ENCODE measurements around the gene CD46.
"Not testable (repeated sequence)": the region's sequence is repeated elsewhere in the genome, so short reads cannot be mapped to it uniquely, and the experiment has no call there.

CD46 gene

DNA sequence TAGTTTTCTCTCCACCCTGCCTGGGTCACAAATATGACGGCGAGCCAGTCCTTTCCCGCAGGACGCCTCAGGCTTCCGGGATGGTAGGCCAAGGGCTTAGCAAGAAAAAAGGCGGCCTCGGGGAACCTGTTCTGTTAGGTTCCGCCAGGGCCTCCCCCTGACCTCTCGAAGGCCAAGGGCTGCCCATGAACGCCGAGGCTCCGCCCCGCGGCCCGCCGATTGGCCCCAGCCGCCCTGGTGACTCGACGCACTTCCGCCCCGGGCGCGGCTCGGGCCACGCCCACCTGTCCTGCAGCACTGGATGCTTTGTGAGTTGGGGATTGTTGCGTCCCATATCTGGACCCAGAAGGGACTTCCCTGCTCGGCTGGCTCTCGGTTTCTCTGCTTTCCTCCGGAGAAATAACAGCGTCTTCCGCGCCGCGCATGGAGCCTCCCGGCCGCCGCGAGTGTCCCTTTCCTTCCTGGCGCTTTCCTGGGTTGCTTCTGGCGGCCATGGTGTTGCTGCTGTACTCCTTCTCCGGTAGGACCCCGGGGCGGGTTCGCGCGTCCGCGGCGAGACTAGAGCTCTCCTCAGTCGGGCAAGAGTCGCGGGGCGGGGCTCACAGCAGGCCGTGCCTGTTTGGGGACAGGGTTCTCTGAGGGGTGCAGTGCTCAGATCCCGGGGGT is at the start of gene CD46:
Gene CD46, plus strand, starts transcription at position 265 of the 666 bp plus-strand sequence. Its CDS starts 159 bp downstream, at position 424.
- DNase-seq (ENCODE audit: low read depth, low spot score): peak; percentile 93
- TF ChIP-seq, protein P1, sequence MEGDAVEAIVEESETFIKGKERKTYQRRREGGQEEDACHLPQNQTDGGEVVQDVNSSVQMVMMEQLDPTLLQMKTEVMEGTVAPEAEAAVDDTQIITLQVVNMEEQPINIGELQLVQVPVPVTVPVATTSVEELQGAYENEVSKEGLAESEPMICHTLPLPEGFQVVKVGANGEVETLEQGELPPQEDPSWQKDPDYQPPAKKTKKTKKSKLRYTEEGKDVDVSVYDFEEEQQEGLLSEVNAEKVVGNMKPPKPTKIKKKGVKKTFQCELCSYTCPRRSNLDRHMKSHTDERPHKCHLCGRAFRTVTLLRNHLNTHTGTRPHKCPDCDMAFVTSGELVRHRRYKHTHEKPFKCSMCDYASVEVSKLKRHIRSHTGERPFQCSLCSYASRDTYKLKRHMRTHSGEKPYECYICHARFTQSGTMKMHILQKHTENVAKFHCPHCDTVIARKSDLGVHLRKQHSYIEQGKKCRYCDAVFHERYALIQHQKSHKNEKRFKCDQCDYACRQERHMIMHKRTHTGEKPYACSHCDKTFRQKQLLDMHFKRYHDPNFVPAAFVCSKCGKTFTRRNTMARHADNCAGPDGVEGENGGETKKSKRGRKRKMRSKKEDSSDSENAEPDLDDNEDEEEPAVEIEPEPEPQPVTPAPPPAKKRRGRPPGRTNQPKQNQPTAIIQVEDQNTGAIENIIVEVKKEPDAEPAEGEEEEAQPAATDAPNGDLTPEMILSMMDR (IDR thresholded peaks at IDR 0.05; ENCODE audit: low read depth, low read length): no peak
- in situ Hi-C loops (cut with HindIII; ENCODE audit: low sequenced_read_pairs): no loop called here
- peak within 1 kb of the TSS; percentile 93 for H3K4me3 ChIP-seq (ENCODE audit: low read depth, low read length)

DNA sequence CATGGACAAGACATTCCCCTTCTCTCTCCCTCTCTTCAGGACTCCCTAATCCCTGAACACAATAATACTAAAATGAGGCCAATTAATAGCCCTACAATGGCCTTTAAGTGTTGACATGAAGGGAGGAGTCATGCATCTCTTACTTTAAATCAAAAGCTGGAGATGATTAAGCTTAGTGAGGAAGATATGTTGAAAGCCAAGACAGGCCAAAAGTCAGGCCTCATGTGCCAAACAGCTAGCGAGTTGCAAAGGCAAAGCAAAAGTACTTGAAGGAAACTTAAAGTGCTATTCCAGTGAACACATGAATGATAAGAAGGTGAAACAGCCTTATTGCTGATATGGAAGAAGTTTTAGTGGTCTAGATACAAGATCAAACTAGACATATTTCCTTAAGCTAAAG is 49.5 kb upstream of the CD46 start:
- DNase-seq (ENCODE audit: low read depth, low spot score): no peak
- H3K4me3 ChIP-seq (ENCODE audit: low read depth, low read length): no peak overlapping the region
- TF ChIP-seq, protein P1 (IDR thresholded peaks at IDR 0.05; ENCODE audit: low read depth, low read length): no peak
- in situ Hi-C loops (cut with HindIII; ENCODE audit: low sequenced_read_pairs): no loop called here

DNA sequence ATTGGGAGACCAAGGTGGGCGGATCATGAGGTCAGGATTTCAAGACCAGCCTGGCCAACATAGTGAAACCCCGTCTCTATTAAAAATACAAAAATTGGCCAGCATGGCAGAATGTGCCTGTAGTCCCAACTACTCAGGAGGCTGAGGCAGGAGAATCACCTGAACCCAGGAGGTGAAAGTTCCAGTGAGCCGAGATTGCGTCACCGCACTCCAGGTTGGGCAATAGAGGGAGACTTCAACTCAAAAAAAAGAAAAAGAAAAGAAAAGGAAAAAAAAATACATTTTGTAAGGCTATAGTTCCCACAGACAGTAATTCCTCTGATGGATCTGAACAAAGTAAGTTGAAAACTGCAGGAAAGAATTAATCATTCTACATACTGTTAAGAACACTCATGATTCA is 48.1 kb upstream of the CD46 start:
- TF ChIP-seq, protein P1 (IDR thresholded peaks at IDR 0.05; ENCODE audit: low read depth, low read length): no peak
- in situ Hi-C loops (cut with HindIII; ENCODE audit: low sequenced_read_pairs): no loop called here
- no peak for DNase-seq (ENCODE audit: low read depth, low spot score)
- H3K4me3 ChIP-seq (ENCODE audit: low read depth, low read length): no peak overlapping the region

DNA sequence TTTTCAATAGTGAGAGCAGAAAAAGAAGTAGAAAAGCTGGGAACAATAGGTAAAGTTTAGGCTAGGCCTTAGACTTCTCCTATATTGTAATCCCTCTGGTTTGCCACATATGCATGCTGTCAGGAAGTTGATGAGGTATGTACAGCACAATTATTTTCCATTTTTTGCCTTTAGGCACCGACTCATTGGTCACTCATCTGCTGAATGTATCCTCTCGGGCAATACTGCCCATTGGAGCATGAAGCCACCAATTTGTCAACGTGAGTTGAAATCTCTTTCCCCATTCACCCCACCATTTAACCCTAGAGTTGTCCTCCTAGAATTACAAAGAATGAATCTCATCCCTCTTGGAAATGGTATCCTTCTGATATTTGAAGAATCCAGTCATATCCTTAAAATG is 43.9 kb upstream of the CD46 start:
- DNase-seq (ENCODE audit: low read depth, low spot score); in situ Hi-C loops (cut with HindIII; ENCODE audit: low sequenced_read_pairs); H3K4me3 ChIP-seq (ENCODE audit: low read depth, low read length): not testable (repeated sequence)

DNA sequence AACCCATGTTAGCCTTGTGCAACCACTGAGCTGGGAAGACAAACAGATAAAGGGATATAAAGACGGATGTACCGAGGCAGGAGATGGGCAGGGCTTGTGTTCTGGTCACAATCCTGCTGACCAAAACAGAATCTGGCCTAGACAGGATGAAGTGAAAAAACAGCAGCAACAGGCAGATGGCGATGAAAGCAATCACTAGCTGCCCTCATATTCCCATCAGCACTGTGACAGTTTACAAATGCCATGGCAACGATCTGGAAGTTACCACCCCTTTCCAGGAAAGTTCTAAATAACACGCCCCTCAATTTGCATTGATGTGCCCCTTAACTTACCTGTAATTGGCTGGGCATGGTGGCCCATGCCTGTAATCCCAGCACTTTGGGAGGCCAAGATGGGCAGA is 40.6 kb upstream of the CD46 start:
- TF ChIP-seq, protein P1 (IDR thresholded peaks at IDR 0.05; ENCODE audit: low read depth, low read length): peak; percentile 3
- no peak for DNase-seq (ENCODE audit: low read depth, low spot score)
- no peak overlapping the region for H3K4me3 ChIP-seq (ENCODE audit: low read depth, low read length)
- in situ Hi-C loops (cut with HindIII; ENCODE audit: low sequenced_read_pairs): no loop called here

DNA sequence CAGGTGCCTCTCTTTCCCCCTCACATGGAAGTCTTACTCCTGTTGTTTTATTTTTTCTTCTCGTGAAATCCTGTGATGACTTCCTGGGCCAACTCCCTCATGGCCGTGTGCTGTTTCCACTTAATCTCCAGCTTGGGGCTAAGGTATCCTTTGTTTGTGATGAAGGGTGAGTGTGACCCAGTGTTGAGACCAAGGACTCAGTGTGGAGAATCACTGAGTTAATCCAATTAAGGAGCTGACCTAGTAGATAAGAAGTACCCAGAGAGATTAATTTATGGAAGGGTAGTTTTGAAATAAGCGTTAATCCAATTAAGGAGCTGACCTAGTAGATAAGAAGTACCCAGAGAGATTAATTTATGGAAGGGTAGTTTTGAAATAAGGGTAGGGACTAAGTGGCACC is 39.2 kb upstream of the CD46 start:
- DNase-seq (ENCODE audit: low read depth, low spot score); in situ Hi-C loops (cut with HindIII; ENCODE audit: low sequenced_read_pairs); H3K4me3 ChIP-seq (ENCODE audit: low read depth, low read length): not testable (repeated sequence)

DNA sequence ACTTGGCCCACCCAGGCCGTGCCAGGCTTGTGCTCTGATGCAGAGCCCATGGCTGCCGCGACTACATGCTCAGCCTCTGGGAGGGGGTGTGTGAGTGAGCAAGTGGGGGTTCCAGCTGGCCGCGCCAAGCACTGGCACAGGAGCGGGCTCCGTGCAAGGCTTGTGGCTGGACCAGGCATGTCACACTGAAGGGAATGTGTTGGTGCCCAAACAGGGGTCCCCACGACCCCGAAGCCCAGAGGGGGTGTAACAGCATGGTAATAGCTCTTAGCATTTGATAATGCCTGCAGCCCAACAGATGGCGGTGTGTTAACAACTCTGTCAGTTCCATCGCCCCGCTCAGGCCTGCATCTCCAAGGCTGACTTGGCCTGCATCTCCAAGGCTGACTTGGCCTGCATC is 38.3 kb upstream of the CD46 start:
- no peak for DNase-seq (ENCODE audit: low read depth, low spot score)
- no peak overlapping the region for H3K4me3 ChIP-seq (ENCODE audit: low read depth, low read length)
- in situ Hi-C loops (cut with HindIII; ENCODE audit: low sequenced_read_pairs): no loop called here
- TF ChIP-seq, protein P1 (IDR thresholded peaks at IDR 0.05; ENCODE audit: low read depth, low read length): no peak

DNA sequence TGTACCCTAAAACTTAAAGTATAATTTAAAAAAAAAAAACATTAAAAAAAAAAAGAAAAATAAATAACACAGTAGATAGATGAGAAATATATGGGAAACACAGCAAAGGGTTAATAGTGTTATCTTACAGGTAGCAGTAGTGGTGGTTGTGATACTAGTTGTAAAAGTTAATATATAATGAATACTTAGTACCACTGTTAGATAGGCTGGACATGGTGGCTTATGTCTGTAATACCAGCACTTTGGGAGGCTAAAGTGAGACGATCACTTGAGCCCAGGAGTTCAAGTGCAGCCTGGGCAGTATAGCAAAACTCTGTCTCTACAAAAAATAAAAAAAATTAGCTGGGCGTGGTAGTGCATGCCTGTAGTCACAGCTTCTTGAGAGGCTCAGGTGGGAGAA is 32.6 kb upstream of the CD46 start:
- TF ChIP-seq, protein P1 (IDR thresholded peaks at IDR 0.05; ENCODE audit: low read depth, low read length): no peak
- no peak overlapping the region for H3K4me3 ChIP-seq (ENCODE audit: low read depth, low read length)
- DNase-seq (ENCODE audit: low read depth, low spot score): no peak
- in situ Hi-C loops (cut with HindIII; ENCODE audit: low sequenced_read_pairs): no loop called here

DNA sequence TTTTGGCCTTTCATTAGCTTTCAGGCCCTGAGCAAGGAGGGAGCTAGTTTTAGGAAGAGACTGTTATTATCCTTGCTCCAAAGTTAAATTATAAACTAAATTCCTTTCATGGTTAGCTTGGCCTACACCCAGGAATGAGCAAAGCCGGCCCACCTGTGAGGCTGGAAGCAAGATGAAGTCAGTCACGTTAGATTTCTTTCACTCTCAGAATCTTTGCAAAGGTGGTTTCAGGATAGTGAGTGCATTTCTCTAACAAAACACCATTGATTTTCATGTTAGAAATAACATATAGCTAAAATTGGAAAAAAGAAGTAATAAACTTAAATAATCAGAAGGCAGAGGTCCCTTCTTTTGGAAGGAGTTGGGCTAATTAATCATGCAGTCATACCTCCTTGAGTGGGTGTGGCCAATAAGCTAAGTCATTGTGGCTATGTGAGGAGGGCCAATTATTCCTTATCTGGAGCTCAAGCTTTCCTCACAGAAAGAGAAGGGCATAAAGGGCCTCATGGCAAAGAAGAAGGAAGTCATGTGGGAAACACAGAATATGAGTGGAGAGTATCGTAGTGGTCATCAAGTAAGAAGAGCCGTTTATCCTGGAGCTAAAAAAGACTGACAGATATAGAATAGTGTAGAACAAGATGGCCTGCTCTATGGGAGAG is 23.5 kb upstream of the CD46 start:
- in situ Hi-C loops (cut with HindIII; ENCODE audit: low sequenced_read_pairs); H3K4me3 ChIP-seq (ENCODE audit: low read depth, low read length); DNase-seq (ENCODE audit: low read depth, low spot score): not testable (repeated sequence)

DNA sequence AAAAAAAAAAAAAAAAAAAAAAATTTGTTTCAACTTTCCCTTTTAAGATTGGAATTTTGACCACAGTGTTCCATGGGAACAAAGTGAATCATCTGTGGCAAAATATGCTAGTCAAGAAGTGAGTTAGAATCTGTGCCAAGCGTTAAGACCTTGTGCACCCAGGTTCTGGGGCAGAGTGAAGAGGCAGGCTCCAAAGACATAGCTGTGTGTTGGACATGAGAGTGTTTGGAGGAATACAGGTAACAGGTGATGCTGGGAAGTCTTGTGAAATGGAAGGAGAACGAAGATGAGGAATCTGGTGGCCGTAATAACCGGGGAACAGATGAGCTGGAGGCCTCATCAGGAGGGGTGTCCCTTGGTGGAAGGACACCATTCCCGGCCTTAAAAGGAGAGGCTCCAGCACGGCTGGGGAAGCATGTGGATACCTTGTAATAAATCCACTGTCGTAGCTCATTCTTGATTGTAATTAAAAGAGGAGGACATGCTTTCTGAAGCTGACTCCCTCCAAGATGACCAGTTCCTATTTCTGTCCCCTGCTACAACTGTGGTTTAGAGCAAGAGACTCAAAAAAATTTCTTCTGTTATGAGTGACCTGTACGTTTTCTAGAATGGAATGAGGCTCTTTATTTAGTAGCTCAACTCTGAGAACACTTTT is 14.2 kb upstream of the CD46 start:
- H3K4me3 ChIP-seq (ENCODE audit: low read depth, low read length); in situ Hi-C loops (cut with HindIII; ENCODE audit: low sequenced_read_pairs); DNase-seq (ENCODE audit: low read depth, low spot score): not testable (repeated sequence)
